SK-N-SH (cell line): ENCODE data around the gene LSM14A. TPM values are rescaled to one million over a fixed set of nuclear protein-coding genes. Genes with fewer than 3 reads are reported as not detected.

ENCODE experiments used
- CTCF ChIA-PET: fragments of 300-600, 350-600 bp; formaldehyde crosslinking; extraction: SDS; loops from one replicate; lab custom pipeline; 2021; lab: Yijun Ruan, JAX
- POLR2A ChIA-PET: fragments of 350-600 bp; sonication (Branson Sonifier 250); formaldehyde crosslinking; extraction: SDS; loops from one replicate; lab custom pipeline; 2020; ENCODE audit warnings: antibody characterized with exemption, inconsistent platforms; lab: Yijun Ruan, JAX
- DNase-seq: peaks from one replicate; pipeline ENCODE4 v3.0.0; 2012
- H2AFZ ChIP-seq: fragments of 200-600 bp; sonication (generic); 2 replicates; pipeline ENCODE4 v1.8.1; 2016; ENCODE audit warnings: antibody characterized with exemption, mild to moderate bottlenecking, low read depth
- H3F3A ChIP-seq: fragments of 200-600 bp; sonication (generic); replicated peaks from 2 replicates; pipeline ENCODE3; 2016; ENCODE audit warnings: antibody characterized with exemption, mild to moderate bottlenecking; ENCODE audit not compliant: insufficient read depth
- H3K27ac ChIP-seq, 2 experiments: fragments of 200-500 bp in 1 of 2; fragments of 200-600 bp in 1 of 2; sonication (Bioruptor generic) in 1 of 2; sonication (generic), shearing (Covaris generic) in 1 of 2; 2 replicates each; pipeline versions ENCODE4 v1.5.1 to v1.6.1; 2014 to 2016; ENCODE audit warnings: low read depth in 2 of 2, inconsistent platforms in 1 of 2, low read length in 1 of 2, mild to moderate bottlenecking in 1 of 2, mixed read lengths in 1 of 2
- H3K27me3 ChIP-seq: fragments of 200-600 bp; sonication (generic), shearing (Covaris generic); 2 replicates; pipeline ENCODE4 v1.6.1; 2016; ENCODE audit warnings: mixed run types; ENCODE audit not compliant: insufficient read depth
- H3K36me3 ChIP-seq, 2 experiments: fragments of 200-500 bp in 1 of 2; fragments of 200-600 bp in 1 of 2; sonication (Bioruptor generic) in 1 of 2; sonication (generic) in 1 of 2; replicated peaks in 1 of 2; 2 replicates each; pipeline versions ENCODE3 to v1.5.1; 2014 to 2016; ENCODE audit warnings: low read length in 1 of 2, mild to moderate bottlenecking in 1 of 2; ENCODE audit not compliant: insufficient read depth in 2 of 2, control insufficient read depth in 1 of 2
- H3K4me1 ChIP-seq, 2 experiments: fragments of 200-500 bp in 1 of 2; fragments of 200-600 bp in 1 of 2; sonication (Bioruptor generic) in 1 of 2; sonication (generic), shearing (Covaris generic) in 1 of 2; 2 replicates each; pipeline versions ENCODE4 v1.5.1 to v1.6.1; 2014 to 2016; ENCODE audit warnings: low read depth in 1 of 2, low read length in 1 of 2, mixed run types in 1 of 2; ENCODE audit not compliant: insufficient read depth in 2 of 2, control insufficient read depth in 1 of 2
- H3K4me2 ChIP-seq: fragments of 200-600 bp; sonication (generic), shearing (Covaris generic); 2 replicates; pipeline ENCODE4 v1.6.1; 2017; ENCODE audit warnings: mixed run types
- H3K4me3 ChIP-seq, 2 experiments: fragments of 200-500 bp in 1 of 2; fragments of 200-600 bp in 1 of 2; sonication (Bioruptor generic) in 1 of 2; sonication (generic), shearing (Covaris generic) in 1 of 2; 2 replicates each; pipeline versions ENCODE4 v1.5.1 to v1.8.1; 2014 to 2016; ENCODE audit warnings: low read depth in 2 of 2, inconsistent platforms in 1 of 2, low read length in 1 of 2, mild to moderate bottlenecking in 1 of 2, mixed read lengths in 1 of 2, moderate library complexity in 1 of 2
- H3K79me2 ChIP-seq: fragments of 200-600 bp; sonication (generic); 2 replicates; pipeline ENCODE4 v1.8.1; 2017; ENCODE audit warnings: mild to moderate bottlenecking; ENCODE audit not compliant: insufficient read depth
- H3K9ac ChIP-seq: fragments of 200-600 bp; sonication (generic); 2 replicates; pipeline ENCODE4 v1.6.1; 2017; ENCODE audit warnings: mixed run types
- H3K9me2 ChIP-seq: fragments of 200-600 bp; sonication (generic); 2 replicates; pipeline ENCODE4 v1.6.1; 2017; ENCODE audit warnings: mixed run types
- H3K9me3 ChIP-seq: fragments of 200-600 bp; sonication (generic); 2 replicates; pipeline ENCODE4 v1.6.1; 2017; ENCODE audit warnings: mixed run types, mild to moderate bottlenecking, moderate library complexity
- H4K20me1 ChIP-seq: fragments of 200-600 bp; sonication (generic); 2 replicates; pipeline ENCODE4 v1.6.1; 2017; ENCODE audit warnings: mild to moderate bottlenecking, mixed run types; ENCODE audit not compliant: insufficient read depth
- EP300 ChIP-seq, 2 experiments: IDR thresholded peaks; 2 replicates each; pipeline versions ENCODE4 v1.4.0 to v1.6.1; 2012; ENCODE audit warnings: borderline replicate concordance in 1 of 2, low read depth in 1 of 2, low read length in 1 of 2
- FOSL2 ChIP-seq: IDR thresholded peaks from 2 replicates; pipeline ENCODE4 v1.4.0; 2012; ENCODE audit warnings: low read depth, mild to moderate bottlenecking, moderate library complexity, borderline replicate concordance
- MXI1 ChIP-seq: IDR thresholded peaks from 2 replicates; pipeline ENCODE4 v1.6.1; 2012; ENCODE audit warnings: mild to moderate bottlenecking, low read depth, low read length, improper control_type of control experiment
- NFIC ChIP-seq: IDR thresholded peaks from 2 replicates; pipeline ENCODE4 v1.4.0; 2012; ENCODE audit warnings: borderline replicate concordance
- NRF1 ChIP-seq: IDR thresholded peaks from 2 replicates; pipeline ENCODE4 v1.6.1; 2012; ENCODE audit warnings: low read depth, mild to moderate bottlenecking, low read length
- RXRA ChIP-seq: IDR thresholded peaks from 2 replicates; pipeline ENCODE4 v1.4.0; 2012; ENCODE audit warnings: low read depth, mild to moderate bottlenecking, borderline replicate concordance
- WGBS: methylation state at CpG from one replicate; pipeline ENCODE4 v1.1.6; 2017; ENCODE audit warnings: low lambda C conversion rate; 5-methylcytosine and 5-hydroxymethylcytosine counted together
- polyA plus RNA-seq, 3 experiments: library from polyadenylated mRNA; depleted of rRNA; stranded (reverse); fragments of >200 nt; gene quantifications; 2 replicates each; pipeline ENCODE4 v1.2.3, GENCODE V29; 2012
- TF ChIP-seq, protein P1 (sequence below): IDR thresholded peaks from 2 replicates; pipeline ENCODE4 v1.4.0; 2012; ENCODE audit warnings: low read depth, borderline replicate concordance
- TF ChIP-seq, protein P2 (sequence below): fragments of 150-350 bp; IDR thresholded peaks from 2 replicates; pipeline ENCODE4 v1.6.1; 2016; ENCODE audit warnings: mild to moderate bottlenecking, low read depth, low read length
- TF ChIP-seq, protein P3 (sequence below): fragments of 200-600 bp; sonication (generic); IDR thresholded peaks from 2 replicates; pipeline ENCODE4 v1.6.1; 2017; ENCODE audit warnings: antibody characterized with exemption, mild to moderate bottlenecking, moderate library complexity

The LSM14A gene
- polyA plus RNA-seq, 1 of the 3 experiments (the other 2 are of a cell fraction): 87.7 TPM

DNA sequence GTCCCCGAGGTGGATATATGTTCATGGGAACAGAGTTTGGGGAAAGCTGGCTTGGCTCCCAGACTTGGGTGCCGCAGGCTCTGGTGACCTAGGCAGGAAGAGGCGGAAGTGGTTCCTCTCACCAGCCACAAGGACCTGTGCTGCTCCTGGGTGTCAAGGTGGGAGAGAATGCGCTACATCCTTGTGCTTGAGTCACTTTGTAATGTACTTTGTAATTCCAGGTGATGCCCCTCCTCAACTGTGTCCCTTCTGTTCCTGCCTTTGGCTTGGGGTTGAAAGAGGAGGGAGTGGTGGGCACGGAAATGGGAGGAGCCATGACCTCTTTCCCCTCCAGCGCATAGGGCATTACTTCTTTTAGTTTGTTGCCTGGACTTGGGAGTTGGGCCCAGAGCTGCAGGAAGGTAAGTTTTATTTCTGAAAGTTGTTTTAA lies 92.9 kb downstream of the LSM14A start (continued):
- TF ChIP-seq, protein P1, sequence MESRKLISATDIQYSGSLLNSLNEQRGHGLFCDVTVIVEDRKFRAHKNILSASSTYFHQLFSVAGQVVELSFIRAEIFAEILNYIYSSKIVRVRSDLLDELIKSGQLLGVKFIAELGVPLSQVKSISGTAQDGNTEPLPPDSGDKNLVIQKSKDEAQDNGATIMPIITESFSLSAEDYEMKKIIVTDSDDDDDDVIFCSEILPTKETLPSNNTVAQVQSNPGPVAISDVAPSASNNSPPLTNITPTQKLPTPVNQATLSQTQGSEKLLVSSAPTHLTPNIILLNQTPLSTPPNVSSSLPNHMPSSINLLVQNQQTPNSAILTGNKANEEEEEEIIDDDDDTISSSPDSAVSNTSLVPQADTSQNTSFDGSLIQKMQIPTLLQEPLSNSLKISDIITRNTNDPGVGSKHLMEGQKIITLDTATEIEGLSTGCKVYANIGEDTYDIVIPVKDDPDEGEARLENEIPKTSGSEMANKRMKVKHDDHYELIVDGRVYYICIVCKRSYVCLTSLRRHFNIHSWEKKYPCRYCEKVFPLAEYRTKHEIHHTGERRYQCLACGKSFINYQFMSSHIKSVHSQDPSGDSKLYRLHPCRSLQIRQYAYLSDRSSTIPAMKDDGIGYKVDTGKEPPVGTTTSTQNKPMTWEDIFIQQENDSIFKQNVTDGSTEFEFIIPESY: no peak
- TF ChIP-seq, protein P2, sequence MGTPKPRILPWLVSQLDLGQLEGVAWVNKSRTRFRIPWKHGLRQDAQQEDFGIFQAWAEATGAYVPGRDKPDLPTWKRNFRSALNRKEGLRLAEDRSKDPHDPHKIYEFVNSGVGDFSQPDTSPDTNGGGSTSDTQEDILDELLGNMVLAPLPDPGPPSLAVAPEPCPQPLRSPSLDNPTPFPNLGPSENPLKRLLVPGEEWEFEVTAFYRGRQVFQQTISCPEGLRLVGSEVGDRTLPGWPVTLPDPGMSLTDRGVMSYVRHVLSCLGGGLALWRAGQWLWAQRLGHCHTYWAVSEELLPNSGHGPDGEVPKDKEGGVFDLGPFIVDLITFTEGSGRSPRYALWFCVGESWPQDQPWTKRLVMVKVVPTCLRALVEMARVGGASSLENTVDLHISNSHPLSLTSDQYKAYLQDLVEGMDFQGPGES: no peak
- TF ChIP-seq FOSL2: no peak
- TF ChIP-seq, protein P3, sequence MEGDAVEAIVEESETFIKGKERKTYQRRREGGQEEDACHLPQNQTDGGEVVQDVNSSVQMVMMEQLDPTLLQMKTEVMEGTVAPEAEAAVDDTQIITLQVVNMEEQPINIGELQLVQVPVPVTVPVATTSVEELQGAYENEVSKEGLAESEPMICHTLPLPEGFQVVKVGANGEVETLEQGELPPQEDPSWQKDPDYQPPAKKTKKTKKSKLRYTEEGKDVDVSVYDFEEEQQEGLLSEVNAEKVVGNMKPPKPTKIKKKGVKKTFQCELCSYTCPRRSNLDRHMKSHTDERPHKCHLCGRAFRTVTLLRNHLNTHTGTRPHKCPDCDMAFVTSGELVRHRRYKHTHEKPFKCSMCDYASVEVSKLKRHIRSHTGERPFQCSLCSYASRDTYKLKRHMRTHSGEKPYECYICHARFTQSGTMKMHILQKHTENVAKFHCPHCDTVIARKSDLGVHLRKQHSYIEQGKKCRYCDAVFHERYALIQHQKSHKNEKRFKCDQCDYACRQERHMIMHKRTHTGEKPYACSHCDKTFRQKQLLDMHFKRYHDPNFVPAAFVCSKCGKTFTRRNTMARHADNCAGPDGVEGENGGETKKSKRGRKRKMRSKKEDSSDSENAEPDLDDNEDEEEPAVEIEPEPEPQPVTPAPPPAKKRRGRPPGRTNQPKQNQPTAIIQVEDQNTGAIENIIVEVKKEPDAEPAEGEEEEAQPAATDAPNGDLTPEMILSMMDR: no peak
- TF ChIP-seq, all 33 proteins: peak for 0

DNA sequence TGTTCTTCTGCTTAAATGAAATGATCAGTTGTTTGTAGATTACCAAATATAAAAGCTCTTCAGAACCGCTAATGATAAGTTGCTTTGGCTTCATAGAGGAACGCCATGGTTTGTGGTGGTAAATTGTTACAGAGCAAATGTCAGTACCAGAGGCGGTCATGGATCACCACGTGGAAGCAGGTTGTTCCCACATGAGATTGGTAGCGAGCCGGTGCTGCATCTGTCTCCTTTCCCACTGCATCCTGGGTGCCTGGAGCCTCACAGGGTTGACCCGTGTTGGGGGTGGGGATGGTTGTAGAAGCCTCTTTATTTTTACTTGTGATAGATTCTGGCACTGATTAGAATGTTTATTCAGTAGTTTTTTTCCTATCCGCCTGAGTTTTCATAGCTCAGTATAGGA lies 96.8 kb downstream of the LSM14A start:
- Histone ChIP-seq H3K79me2 (peaks cover 92% of the 10 kb centered on the region), H3K4me2 (no peak overlapping the region), H3K4me3 (no peak overlapping the region), H3K9ac (no peak overlapping the region), H3K27ac (peak overlapping the region in 1 of 2 experiments; percentile 78; a peak in 1 of 4 replicates), H3K9me3 (no peaks in the 10 kb centered on the region), H4K20me1 (no peaks in the 10 kb centered on the region; the same call in 1 of the 2 replicates), H3K27me3 (no peaks in the 10 kb centered on the region), H3K36me3 (no peaks in the 10 kb centered on the region), H3K4me1 (peaks cover 8 to 42% of the 10 kb centered on the region in 2 experiments; a peak in 3 of 4 replicates), H3K9me2 (no peaks in the 10 kb centered on the region), H2AFZ (no peak overlapping the region), H3F3A (peaks cover 30% of the 10 kb centered on the region)
- no peak for DNase-seq
- POLR2A ChIA-PET: no interaction called here
- CTCF ChIA-PET: interaction anchor here (0.8 kb wide), 1 partner anchor 8 kb away, joined by 3 read pairs; no protein-coding TSS in a partner anchor
- 92% methylated on average over 8 of the region's 8 CpGs for WGBS
- TF ChIP-seq FOSL2: no peak

DNA sequence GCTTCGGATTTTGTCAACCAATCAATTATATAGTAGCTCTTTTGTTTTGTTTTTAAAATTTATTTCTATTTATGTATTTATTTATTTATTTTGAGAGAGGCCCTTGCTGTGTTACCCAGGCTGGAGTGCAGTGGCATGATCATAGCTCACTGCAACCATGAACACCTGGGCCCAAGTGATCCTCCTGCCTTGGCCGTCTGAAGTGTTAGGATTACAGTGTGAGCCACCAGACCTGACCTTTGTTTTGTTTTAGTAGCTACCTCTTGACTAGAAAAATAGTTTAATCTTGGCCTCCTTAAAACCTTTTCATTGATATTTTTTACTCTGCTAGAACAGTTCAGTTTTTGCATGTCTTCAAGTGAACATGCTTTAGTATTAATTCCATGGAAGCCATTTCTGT lies 97.2 kb downstream of the LSM14A start:
- H3F3A ChIP-seq: peaks cover 34% of the 10 kb centered on the region
- peak overlapping the region; percentile 57; the same call in 1 of the 2 replicates for H3K9ac ChIP-seq
- peak overlapping the region; percentile 68 for H2AFZ ChIP-seq
- H3K36me3 ChIP-seq: no peaks in the 10 kb centered on the region
- peaks cover 88% of the 10 kb centered on the region for H3K79me2 ChIP-seq
- no peak overlapping the region for H3K4me3 ChIP-seq
- H3K27me3 ChIP-seq: no peaks in the 10 kb centered on the region
- peak overlapping the region; percentile 54 for H3K4me2 ChIP-seq
- no peak for DNase-seq
- POLR2A ChIA-PET: no interaction called here
- H3K9me3 ChIP-seq: no peaks in the 10 kb centered on the region
- CTCF ChIA-PET: interaction anchor here (0.8 to 1.6 kb wide), 2 partner anchors 8 to 48 kb away, joined by 3 to 4 read pairs; no protein-coding TSS in a partner anchor
- peak overlapping the region; percentile 35 to 78; a peak in 2 of 4 replicates for H3K27ac ChIP-seq
- no peaks in the 10 kb centered on the region; the same call in 1 of the 2 replicates for H4K20me1 ChIP-seq
- TF ChIP-seq NFIC (no peak), NRF1 (no peak), RXRA (no peak), FOSL2 (no peak), EP300 (IDR thresholded peaks at IDR 0.05; ENCODE audit: borderline replicate concordance in 1 of 2, low read depth in 1 of 2, low read length in 1 of 2) (no peak), MXI1 (no peak)
- H3K9me2 ChIP-seq: no peaks in the 10 kb centered on the region
- H3K4me1 ChIP-seq: peaks cover 8 to 46% of the 10 kb centered on the region in 2 experiments; a peak in 3 of 4 replicates
- 88% methylated on average over 2 of the region's 2 CpGs for WGBS
